ENCODE measurements around the gene RACK1.
"Not testable (repeated sequence)": the region's sequence is repeated elsewhere in the genome, so short reads cannot be mapped to it uniquely, and the experiment has no call there.

The RACK1 gene

DNA sequence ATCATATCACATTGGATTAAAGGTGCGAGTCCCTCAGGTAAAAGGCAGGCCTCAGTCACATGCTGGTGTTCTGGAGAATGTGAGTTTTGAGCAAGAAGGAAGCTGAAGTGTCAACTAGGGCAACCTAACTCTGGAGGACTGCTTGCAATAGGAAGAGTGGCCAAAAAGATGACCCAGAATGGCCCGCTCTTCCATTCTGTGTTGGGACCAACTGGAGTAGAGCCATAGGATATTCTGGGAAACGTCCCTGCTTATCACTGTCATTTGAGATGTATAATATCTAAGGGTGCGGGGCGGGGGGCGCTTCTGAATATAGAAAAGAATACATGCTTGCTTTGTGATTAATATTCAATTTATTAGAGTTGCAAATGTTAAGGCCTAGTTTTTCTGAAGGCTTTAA is 31.6 kb downstream of the RACK1 start:
- no peak for DNase-seq

DNA sequence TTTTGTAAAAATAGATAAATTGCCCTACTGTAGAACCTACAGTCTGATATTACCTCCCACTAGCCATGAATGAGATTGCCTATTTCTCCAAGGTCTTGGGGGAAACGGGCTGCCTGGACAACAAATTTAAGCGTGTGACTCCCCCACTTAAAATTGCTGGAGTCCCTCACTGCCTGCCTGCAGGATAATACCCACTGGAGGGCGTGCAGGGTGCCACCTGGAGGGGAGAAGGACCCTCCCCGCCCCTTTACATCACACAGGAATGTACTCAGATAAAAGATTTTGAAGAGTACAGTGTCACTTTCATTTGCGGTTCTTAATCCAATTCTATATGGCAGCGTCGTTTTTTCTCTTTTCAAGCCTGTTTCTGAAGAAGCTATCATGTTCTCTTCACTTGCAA is 32.5 kb downstream of the RACK1 start:
- no peak for DNase-seq

DNA sequence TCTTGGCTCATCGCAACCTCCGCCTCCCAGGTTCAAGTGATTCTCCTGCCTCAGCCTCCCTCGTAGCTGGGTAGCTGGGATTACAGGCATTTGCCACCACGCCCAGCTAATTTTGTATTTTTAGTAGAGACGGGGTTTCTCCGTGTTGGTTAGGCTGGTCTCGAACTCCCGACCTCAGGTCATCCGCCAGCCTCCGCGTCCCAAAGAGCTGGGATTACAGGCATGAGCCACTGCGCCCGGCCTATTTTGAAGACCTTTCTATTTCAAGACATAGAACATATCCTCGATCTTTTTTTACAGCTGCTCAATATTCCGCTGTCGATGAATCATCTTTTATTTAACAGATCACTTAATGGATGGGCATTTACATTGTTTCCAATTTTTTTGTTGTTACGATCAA is 33.0 kb downstream of the RACK1 start:
- DNase-seq, result not testable (repeated sequence)

DNA sequence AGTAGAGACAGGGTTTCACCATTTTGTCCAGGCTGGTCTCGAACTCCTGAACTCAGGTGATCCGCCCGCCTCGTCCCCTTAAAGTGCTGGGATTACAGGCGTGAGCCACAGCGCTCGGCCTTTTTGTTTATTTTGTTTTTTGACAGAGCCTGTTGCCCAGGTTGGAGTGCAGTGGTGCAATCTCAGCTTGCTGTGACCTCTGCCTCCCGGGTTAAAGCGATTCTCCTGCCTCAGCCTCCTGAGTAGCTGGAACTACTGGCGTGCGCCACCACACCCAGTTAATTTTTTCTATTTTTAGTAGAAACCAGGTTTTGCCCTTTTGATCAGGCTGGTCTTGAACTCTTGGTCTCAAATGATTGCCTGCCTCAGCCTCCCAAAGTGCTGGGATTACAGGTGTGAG is 33.6 kb downstream of the RACK1 start:
- DNase-seq, result not testable (repeated sequence)

DNA sequence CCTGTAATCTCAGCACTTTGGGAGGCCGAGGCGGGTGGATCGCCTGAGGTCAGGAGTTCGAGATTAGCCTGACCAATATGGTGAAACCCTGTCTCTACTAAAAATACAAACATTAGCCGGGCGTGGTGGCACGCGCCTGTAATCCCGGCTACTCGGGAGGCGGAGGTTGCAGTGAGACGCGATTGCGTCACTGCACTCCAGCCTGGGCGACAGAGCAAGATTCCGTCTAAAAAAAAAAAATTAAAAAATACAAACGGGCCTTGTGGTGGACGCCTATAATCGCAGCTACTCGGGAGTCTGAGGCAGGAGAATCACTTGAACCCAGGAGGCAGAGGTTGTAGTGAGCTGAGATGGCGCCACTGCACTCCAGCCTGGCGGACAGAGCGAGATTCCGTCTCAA is 34.7 kb downstream of the RACK1 start:
- DNase-seq, result not testable (repeated sequence)

DNA sequence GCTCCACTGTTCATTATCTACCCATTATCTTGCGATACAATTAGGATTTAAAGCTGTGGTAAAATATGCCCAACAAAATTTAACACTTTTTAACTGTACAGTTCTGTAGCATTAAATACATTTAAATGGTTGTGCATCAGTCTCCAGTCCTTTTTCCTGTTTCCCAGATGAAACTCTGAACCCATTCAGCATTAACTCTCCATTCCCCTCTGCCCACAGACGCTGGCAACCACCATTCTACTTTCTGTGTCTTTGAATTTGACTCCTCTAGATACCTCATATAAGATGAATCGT is 35.8 kb downstream of the RACK1 start:
- no peak for DNase-seq

DNA sequence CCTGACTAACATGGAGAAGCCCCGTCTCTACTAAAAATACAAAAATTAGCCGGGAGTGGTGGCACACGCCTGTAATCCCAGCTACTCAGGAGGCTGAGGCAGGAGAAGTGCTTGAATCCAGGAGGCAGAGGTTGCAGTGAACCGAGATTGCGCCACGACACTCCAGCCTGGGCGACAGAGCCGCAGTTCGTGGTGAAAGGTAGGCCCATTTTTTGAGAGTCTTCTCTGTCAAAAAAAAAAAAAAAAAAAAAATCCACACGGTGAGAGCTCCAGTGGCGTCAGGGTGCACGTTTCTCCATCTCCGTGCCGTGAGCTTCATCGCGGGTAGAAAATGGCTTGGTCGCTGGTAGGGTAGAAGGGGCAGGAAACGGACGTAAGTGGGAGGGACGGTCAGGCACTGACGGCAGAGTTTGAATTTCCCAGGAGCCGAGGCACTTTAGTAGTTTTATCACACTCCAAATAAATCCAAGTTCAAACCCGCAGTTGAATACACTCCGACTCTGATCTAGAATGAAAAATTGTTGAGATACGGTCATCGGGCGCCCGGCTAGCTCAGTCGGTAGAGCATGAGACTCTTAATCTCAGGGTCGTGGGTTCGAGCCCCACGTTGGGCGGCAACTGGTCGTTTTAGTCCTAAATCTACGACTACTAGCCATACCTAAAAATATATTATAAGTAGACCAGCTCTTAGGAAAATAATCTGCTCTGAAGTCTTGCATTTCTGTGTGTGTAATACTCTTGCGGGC is 36.3 kb downstream of the RACK1 start:
- peak; percentile 94 to 96 for DNase-seq

DNA sequence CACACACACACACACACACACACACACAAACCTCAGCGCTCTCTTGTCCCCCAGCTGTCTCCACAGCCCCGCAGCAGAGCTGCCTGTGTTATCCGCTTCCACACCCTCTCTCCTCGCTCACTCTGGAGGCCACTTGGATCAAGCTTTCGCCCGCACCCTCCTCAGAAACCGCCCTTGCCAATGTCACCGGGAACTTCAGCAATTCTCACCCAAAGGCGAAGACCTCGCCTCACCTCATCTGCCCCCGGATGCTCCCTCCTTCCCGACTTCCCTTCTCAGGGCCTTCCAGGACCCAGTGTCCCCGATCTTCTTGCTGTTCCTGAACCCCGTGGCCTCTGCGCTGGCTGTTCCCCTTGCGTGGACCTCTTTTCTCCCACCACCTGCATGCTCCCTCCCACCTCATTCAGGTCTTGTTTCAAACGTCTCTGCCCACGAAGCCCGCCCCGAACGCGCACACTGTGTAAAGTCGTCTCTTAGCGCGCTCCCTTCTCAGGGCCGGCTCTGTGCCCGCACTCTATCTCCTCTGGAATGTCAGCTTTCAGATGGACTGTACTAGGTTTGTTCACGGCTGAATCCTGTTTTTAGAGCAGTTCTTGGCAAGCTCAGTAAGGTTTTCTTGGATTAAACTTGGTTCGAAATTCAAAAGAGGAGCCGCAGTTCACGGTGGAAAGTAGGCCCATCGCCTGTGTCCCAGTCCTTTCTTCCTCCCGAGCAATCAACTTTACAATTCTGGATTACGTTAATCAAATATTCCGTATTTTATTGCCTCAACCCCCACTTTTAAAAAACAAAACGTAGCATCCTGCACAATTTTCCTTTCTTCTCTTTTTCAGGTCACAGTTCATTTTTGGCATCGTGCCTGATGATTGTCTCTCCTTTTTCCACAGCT is 37.7 kb downstream of the RACK1 start:
- DNase-seq, result peak; percentile 56 to 62

DNA sequence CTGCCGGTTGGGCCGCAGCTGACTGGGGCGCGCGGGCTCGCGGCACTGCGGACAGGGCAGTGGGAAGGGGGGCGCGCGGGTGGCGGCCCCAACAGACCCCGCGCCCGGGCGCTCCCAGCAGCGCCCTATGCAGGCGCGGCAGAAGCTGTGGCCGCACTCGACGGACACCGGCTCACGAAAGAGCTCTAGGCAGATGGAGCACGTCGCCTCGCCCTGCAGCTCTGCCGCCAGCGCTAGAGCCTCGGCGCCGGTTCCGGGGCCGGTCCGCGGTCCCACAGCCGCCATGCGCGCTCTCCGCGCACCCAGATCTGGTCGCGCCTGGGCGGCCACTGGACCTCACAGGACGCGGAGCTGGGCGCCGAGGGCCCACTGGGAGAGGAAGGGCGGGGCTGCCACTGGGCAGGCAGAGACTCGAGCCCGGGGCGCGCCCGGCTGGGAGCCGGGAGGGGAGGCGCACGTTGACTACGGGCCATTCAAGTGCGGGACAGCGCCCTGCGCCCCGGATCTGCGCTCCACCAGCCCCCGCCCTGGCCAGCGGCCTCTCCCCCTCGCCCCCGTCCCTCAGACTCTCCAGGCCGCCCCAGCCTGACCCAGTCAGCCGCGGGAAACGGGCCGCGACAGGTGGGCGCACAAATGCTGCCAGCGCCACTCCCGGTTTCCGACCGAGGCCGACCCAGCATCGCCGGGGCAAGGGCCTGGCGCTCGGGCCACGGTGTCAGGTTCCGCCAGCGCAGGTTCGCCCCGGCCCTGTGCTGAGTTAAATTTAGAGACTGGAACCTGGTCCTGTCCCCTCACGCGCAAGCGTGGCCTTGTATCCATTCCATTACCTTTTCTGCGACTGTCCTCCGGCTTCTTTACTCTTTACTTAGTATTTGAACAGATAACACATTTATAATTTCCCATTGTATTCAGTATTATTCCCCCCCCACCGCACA is 38.6 kb downstream of the RACK1 start, which contains the start of gene TRIM7:
Gene TRIM7 (minus strand): TSS at position 371 of the 935 bp plus-strand sequence. CDS start 86 bp downstream, at position 285.
- peak; percentile 61 to 62 for DNase-seq

DNA sequence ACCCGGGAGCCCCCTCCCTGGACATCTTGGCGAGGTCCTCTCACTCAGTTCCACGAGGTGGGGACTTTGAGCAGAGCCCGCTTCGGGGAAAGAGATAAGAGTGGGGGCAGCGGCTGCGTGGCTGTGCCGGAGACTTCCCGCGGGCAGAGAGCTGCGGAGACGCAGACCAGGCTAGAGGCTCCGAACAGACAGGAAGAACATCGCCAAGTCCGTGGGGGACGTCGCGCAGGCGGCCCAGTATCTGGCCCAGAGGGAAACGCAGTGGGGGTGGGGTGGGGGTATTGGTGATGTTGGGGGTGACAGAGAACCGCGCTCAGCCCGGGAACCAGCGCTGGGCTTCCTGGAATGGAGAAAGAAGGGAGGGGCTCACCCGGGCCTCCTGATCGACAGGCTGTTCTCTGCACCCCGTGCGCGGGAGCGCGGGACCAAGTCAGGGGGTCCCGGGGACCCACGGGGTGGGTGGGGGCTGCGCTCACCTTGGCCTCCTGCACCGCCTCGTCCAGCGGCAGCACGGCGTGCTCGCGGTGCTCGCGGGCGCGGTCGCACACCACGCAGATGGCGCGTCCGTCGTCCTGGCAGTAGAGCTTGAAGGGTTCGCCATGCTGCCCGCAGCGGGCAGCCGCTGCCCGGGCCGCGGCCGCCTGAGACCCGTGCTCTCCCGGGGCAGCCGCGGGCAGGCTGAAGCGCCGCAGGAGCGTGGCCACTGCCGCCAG is 39.4 kb downstream of the RACK1 start:
- DNase-seq, result peak; percentile 46 to 55

DNA sequence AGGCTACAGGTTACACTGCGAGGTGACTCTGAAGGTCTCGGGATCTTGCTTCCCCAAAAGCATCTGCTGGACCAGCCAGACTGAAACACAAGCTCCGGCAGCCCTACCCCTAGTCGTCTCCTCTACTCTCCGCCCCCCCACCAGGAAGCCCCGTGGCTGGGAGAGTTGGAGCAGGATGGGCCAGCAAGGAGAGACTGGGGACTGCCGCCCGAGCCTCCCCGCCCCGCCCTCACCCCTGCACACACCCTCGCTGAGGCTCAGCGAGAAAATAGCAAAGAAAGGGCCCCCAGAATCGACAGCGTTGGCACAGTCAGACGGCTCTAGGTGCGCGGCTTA is 40.0 kb downstream of the RACK1 start:
- DNase-seq, result no peak

DNA sequence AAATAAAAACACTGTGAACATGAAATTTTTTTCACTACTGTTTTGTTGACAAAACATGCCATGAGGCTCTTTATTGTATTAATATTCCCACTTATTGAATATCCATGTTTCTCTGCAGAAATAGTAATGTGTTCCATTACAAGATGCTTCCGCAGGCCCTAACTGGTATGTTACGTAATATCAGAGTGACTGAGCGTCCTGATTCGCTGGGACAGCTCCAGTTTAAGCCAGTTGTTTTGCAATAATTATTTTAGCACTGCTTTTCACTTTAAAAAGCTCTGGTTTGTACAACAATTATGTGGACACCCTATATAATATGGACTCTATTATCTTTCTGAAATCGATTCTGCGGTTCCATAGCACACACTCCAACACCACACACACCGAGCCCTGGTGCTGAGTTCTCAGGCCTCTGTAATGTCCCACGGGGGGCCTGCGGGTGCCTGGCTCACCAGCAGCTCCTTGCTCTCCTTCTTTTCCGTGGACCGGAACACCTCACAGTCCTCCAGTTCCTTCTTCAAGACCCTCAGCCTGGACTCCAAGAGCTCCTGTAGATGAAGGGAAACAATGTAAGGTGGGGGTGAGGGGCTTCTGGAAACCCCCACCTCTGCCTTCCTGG is 40.5 kb downstream of the RACK1 start:
- DNase-seq, result no peak

DNA sequence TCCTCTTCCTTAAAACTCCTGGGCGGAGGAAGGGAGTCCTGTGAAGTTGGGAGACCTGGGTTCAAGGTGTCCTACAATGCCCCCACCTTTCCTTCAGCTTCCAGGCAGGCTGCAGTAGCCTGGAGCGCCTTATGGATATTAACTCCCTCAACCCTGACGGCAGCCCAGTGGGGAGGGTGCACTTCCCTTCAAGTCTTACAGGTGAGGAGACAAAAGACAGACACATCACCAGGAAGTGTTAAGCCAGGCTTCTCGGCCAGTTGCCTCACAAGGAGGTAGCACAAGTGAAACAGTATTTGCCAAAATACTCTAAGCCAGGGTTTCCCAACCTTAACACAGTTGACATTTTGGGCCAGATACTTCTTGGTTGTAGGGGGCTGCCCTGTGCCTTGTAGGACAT is 42.9 kb downstream of the RACK1 start:
- no peak for DNase-seq

DNA sequence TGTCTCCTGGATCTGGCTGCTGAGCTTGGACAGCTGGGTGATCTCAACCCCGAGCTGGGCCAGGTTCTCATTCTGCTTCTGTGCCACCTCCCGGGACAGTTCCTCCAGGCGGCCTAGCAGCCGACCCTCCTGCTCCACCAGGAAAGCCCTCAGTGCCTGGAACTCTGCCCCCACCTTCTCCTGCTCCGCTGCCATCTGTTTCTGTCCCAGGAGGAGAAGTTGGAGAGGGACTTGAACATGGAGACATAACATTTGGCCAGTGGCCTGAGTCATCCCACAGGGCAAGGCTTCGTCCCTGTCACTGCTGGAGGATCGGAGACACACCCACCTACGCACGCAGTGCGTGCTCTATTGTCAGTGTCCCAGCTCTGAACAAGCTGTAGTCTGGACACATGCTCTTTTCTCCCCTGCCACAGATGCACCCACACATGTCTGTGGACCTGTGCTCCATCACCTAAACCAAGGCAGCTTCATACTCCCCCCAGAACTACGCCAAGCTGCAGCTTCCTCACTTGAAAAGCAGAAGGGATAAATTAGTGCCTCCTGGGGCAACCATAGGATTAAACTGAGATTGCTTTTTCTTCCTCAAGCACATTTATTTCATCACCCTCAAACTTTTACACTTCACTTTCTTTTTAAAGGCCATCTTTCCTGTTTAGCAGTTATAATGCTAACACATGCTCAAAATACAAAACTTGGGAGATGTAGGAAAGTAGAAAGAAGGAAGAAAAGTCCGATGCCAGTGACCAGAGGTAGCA is 43.6 kb downstream of the RACK1 start:
- no peak for DNase-seq

DNA sequence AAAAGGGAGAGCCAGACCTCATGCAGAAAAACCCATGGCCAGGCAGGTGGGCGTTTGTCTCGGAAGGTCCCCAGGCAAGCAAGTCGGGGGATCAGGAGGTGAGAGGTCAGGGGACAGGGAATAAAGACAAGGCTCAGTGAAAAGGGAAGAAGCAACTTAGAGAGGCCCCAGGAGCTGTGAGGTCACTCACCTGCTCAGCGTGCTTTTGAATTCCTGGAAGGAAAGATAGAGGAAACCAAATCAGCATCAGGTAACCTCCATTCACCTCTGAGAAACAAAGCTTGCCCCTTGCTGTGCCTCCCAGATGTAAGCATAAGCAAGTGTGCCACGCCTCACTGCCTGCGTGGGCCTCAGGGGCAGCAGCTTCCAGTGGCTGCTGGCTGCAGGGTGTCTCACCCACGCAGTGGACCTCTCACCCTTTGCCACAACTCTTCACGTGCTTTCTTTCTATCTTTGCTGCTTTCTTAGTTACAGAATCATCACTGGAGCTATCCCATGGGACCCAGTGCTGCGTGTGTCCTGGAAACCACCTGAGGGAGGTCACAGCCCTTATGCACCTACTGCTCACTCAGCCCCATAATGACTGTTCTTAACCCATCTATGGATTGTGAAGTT is 44.7 kb downstream of the RACK1 start:
- DNase-seq, result no peak

DNA sequence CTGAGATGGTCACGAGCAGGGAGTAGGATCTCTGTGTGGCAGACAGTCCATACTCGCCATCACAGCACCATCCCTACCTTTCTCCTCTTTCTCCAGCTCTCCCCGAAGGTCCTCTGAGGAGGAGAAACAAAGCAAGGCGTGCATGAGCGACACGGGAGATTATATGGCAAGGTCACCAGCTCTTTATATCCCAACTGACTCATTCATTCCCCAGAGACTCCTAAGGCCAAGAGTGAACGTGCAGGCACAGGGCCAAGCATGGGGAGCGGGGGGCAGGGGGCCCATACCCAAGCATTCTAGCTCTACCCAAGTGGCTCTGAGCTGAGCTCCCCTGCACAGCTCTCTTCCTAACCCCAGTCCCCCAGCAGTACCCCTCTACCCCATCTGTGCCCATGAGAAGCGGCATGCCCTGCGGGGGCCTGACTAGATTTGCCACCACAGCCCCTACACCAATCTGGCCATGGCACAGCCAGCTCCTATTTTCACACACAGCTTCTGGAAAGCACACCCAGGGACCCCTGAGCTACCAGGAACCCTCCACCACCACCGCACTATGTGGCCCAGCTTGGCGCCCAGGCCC is 45.5 kb downstream of the RACK1 start:
- DNase-seq, result no peak

DNA sequence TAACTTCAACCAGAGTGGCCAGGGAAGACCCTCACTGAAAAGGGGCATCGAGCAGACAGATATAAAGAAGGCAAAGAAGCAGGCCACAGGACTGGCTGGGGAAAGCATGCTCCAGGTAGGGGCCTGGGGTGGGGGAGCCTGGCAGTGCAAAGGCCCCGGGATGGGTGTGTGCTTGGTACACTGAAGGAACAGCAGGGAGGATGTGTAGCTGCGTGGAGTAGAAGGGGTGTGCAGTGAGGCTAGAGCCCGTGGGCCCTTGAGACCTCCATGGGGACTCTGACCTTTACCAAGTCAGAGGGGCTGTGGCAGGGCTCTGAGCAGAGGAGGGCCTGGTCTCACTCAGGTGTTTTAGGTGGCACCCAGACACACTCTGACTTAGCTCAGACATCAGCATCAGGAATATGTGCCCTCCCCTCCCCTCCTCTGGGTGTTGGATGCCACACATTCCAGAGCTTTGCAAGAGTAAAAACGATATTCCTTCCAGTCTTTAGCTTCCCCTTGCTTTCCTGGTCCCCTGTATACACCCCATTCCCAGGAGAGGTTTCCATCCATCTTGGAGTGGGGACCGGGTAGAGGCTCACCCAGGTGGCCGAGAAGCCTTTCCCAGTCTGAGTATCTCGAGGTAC is 46.3 kb downstream of the RACK1 start:
- DNase-seq, result no peak

DNA sequence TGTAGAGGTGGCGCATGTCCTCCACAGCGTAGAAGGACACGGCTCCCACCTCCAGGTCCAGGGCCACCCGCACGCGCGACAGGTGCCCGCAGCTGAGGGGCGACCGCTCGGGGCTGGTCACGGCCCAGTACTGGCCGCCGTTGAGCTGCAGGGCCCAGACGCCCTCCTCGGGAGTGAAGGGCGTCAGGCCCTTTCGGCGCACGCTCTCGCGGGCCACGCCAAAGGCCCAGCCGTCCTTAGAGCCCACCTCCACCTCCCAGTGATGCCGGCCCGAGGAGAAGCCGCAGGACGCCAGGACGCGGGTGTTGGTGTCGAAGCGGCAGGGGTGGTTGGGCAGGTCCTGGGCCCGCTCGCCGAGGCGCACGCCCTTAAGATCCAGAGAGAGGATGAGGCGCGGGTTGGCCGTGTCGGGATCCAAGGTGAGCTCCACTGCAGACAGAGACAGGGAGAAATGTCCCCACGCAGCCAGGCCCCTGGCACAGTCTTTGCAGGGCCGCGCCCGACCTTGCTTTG is 48.4 kb downstream of the RACK1 start:
- DNase-seq, result no peak

DNA sequence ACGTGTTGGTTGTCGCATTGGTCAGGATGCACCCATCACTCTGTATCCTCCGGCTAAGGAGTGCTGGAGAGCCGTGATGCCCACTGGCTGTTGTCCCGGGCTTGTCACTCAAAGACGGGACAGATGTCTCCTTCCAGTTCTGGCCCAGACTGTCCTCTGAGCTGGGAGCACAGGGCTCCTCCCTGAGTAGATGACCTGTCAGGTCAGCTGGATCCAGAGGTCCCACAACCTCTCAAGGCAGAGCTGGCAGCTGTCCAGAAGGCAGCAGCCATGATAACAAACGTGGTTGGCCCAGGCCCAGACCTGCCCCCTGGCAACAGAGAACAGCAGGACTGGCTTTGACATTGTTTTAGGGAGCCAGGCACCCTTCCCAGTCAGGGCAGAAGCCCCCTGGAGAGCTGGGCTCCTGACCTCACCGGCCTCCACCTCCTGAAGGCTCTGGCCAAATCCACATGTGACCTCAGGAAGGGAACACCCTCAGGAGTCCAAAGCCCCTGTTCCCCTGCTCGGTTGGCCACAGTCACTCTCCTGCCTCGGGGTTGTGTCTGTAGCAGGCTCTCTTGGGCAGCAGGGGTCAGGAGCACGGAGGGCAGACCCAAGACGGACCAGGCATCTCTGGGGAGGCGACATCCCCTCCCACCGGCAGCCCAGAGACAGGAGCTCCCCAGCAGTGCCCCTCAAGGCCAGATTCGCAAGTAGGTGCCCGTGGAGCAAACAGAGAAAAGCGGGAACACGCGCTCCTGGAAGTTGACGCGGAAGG is 49.0 kb downstream of the RACK1 start:
- DNase-seq, result no peak
